GM12873 (cell line): ENCODE measurements around the gene GFOD1.

ENCODE experiments used
- CTCF ChIP-seq: IDR thresholded peaks from 2 replicates; pipeline ENCODE4 v1.5.1; 2012; ENCODE audit warnings: low read depth, mild to moderate bottlenecking, moderate library complexity, low read length, control low read depth; ENCODE audit not compliant: insufficient read depth; ENCODE audit errors: missing control alignments

The GFOD1 gene

GRCh38 chr6:13349811-13350506, 137.4 kb downstream of the GFOD1 start:
- no peak for TF ChIP-seq CTCF

GRCh38 chr6:13348334-13349113, 138.9 kb downstream of the GFOD1 start:
- no peak for TF ChIP-seq CTCF

GRCh38 chr6:13346245-13346644, 141.2 kb downstream of the GFOD1 start:
- TF ChIP-seq CTCF, result no peak

- no peak for TF ChIP-seq CTCF
Measured at GRCh38 chr6:13342414-13343019, 144.9 kb downstream of the GFOD1 start.

- no peak for TF ChIP-seq CTCF
Measured at GRCh38 chr6:13339863-13340630, 147.4 kb downstream of the GFOD1 start.

- no peak for TF ChIP-seq CTCF
Measured at GRCh38 chr6:13338038-13338437, 149.4 kb downstream of the GFOD1 start.
